SK-N-SH (cell line): Measurements from ENCODE around the gene CROT. TPM values are rescaled to one million over a fixed set of nuclear protein-coding genes. Genes with fewer than 3 reads are reported as not detected.

Source experiments
- CTCF ChIA-PET: fragments of 300-600, 350-600 bp; formaldehyde crosslinking; extraction: SDS; loops from one replicate; lab custom pipeline; 2021; lab: Yijun Ruan, JAX
- POLR2A ChIA-PET: fragments of 350-600 bp; sonication (Branson Sonifier 250); formaldehyde crosslinking; extraction: SDS; loops from one replicate; lab custom pipeline; 2020; ENCODE audit warnings: antibody characterized with exemption, inconsistent platforms; lab: Yijun Ruan, JAX
- DNase-seq: peaks from one replicate; pipeline ENCODE4 v3.0.0; 2012
- H2AFZ ChIP-seq: fragments of 200-600 bp; sonication (generic); 2 replicates; pipeline ENCODE4 v1.8.1; 2016; ENCODE audit warnings: antibody characterized with exemption, mild to moderate bottlenecking, low read depth
- H3F3A ChIP-seq: fragments of 200-600 bp; sonication (generic); replicated peaks from 2 replicates; pipeline ENCODE3; 2016; ENCODE audit warnings: antibody characterized with exemption, mild to moderate bottlenecking; ENCODE audit not compliant: insufficient read depth
- H3K27ac ChIP-seq, 2 experiments: fragments of 200-500 bp in 1 of 2; fragments of 200-600 bp in 1 of 2; sonication (Bioruptor generic) in 1 of 2; sonication (generic), shearing (Covaris generic) in 1 of 2; 2 replicates each; pipeline versions ENCODE4 v1.5.1 to v1.6.1; 2014 to 2016; ENCODE audit warnings: low read depth in 2 of 2, inconsistent platforms in 1 of 2, low read length in 1 of 2, mild to moderate bottlenecking in 1 of 2, mixed read lengths in 1 of 2
- H3K27me3 ChIP-seq: fragments of 200-600 bp; sonication (generic), shearing (Covaris generic); 2 replicates; pipeline ENCODE4 v1.6.1; 2016; ENCODE audit warnings: mixed run types; ENCODE audit not compliant: insufficient read depth
- H3K36me3 ChIP-seq, 2 experiments: fragments of 200-500 bp in 1 of 2; fragments of 200-600 bp in 1 of 2; sonication (Bioruptor generic) in 1 of 2; sonication (generic) in 1 of 2; replicated peaks in 1 of 2; 2 replicates each; pipeline versions ENCODE3 to v1.5.1; 2014 to 2016; ENCODE audit warnings: low read length in 1 of 2, mild to moderate bottlenecking in 1 of 2; ENCODE audit not compliant: insufficient read depth in 2 of 2, control insufficient read depth in 1 of 2
- H3K4me1 ChIP-seq, 2 experiments: fragments of 200-500 bp in 1 of 2; fragments of 200-600 bp in 1 of 2; sonication (Bioruptor generic) in 1 of 2; sonication (generic), shearing (Covaris generic) in 1 of 2; 2 replicates each; pipeline versions ENCODE4 v1.5.1 to v1.6.1; 2014 to 2016; ENCODE audit warnings: low read depth in 1 of 2, low read length in 1 of 2, mixed run types in 1 of 2; ENCODE audit not compliant: insufficient read depth in 2 of 2, control insufficient read depth in 1 of 2
- H3K4me2 ChIP-seq: fragments of 200-600 bp; sonication (generic), shearing (Covaris generic); 2 replicates; pipeline ENCODE4 v1.6.1; 2017; ENCODE audit warnings: mixed run types
- H3K4me3 ChIP-seq, 2 experiments: fragments of 200-500 bp in 1 of 2; fragments of 200-600 bp in 1 of 2; sonication (Bioruptor generic) in 1 of 2; sonication (generic), shearing (Covaris generic) in 1 of 2; 2 replicates each; pipeline versions ENCODE4 v1.5.1 to v1.8.1; 2014 to 2016; ENCODE audit warnings: low read depth in 2 of 2, inconsistent platforms in 1 of 2, low read length in 1 of 2, mild to moderate bottlenecking in 1 of 2, mixed read lengths in 1 of 2, moderate library complexity in 1 of 2
- H3K79me2 ChIP-seq: fragments of 200-600 bp; sonication (generic); 2 replicates; pipeline ENCODE4 v1.8.1; 2017; ENCODE audit warnings: mild to moderate bottlenecking; ENCODE audit not compliant: insufficient read depth
- H3K9ac ChIP-seq: fragments of 200-600 bp; sonication (generic); 2 replicates; pipeline ENCODE4 v1.6.1; 2017; ENCODE audit warnings: mixed run types
- H3K9me2 ChIP-seq: fragments of 200-600 bp; sonication (generic); 2 replicates; pipeline ENCODE4 v1.6.1; 2017; ENCODE audit warnings: mixed run types
- H3K9me3 ChIP-seq: fragments of 200-600 bp; sonication (generic); 2 replicates; pipeline ENCODE4 v1.6.1; 2017; ENCODE audit warnings: mixed run types, mild to moderate bottlenecking, moderate library complexity
- H4K20me1 ChIP-seq: fragments of 200-600 bp; sonication (generic); 2 replicates; pipeline ENCODE4 v1.6.1; 2017; ENCODE audit warnings: mild to moderate bottlenecking, mixed run types; ENCODE audit not compliant: insufficient read depth
- CTCF ChIP-seq: fragments of 200-600 bp; sonication (generic); IDR thresholded peaks from 2 replicates; pipeline ENCODE4 v1.6.1; 2017; ENCODE audit warnings: antibody characterized with exemption, mild to moderate bottlenecking, moderate library complexity
- ELF1 ChIP-seq: IDR thresholded peaks from 2 replicates; pipeline ENCODE4 v1.4.0; 2012
- EP300 ChIP-seq, 2 experiments: IDR thresholded peaks; 2 replicates each; pipeline versions ENCODE4 v1.4.0 to v1.6.1; 2012; ENCODE audit warnings: borderline replicate concordance in 1 of 2, low read depth in 1 of 2, low read length in 1 of 2
- EZH2phosphoT487 ChIP-seq: fragments of 200-600 bp; sonication (generic); IDR thresholded peaks from 2 replicates; pipeline ENCODE4 v1.6.1; 2017; ENCODE audit warnings: low read depth, mixed run types, mild to moderate bottlenecking, antibody characterized with exemption, moderate library complexity, borderline replicate concordance
- FOSL2 ChIP-seq: IDR thresholded peaks from 2 replicates; pipeline ENCODE4 v1.4.0; 2012; ENCODE audit warnings: low read depth, mild to moderate bottlenecking, moderate library complexity, borderline replicate concordance
- FOXJ3 ChIP-seq: sonication (generic); formaldehyde crosslinking; IDR thresholded peaks from 2 replicates; pipeline ENCODE4 v1.5.1; 2020; ENCODE audit warnings: mild to moderate bottlenecking, missing genetic modification reagents
- GABPA ChIP-seq: IDR thresholded peaks from 2 replicates; pipeline ENCODE4 v1.4.0; 2012; ENCODE audit warnings: low read depth, mild to moderate bottlenecking
- GATA2 ChIP-seq: sonication (generic); formaldehyde crosslinking; IDR thresholded peaks from 2 replicates; pipeline ENCODE4 v1.5.0; 2020; ENCODE audit warnings: mild to moderate bottlenecking, missing genetic modification reagents
- RAD21 ChIP-seq: IDR thresholded peaks from 2 replicates; pipeline ENCODE4 v1.6.1; 2012; ENCODE audit warnings: mild to moderate bottlenecking, low read length
- REST ChIP-seq: IDR thresholded peaks from 2 replicates; pipeline ENCODE4 v1.6.1; 2012; ENCODE audit warnings: mild to moderate bottlenecking, low read depth, low read length, moderate library complexity
- TAF1 ChIP-seq: IDR thresholded peaks from 2 replicates; pipeline ENCODE4 v1.6.1; 2012; ENCODE audit warnings: low read depth, mild to moderate bottlenecking, low read length, moderate library complexity, borderline replicate concordance
- TCF12 ChIP-seq: IDR thresholded peaks from 2 replicates; pipeline ENCODE4 v1.4.0; 2012
- YY1 ChIP-seq: IDR thresholded peaks from 2 replicates; pipeline ENCODE4 v1.4.0; 2012; ENCODE audit warnings: low read depth, mild to moderate bottlenecking
- WGBS: methylation state at CpG from one replicate; pipeline ENCODE4 v1.1.6; 2017; ENCODE audit warnings: low lambda C conversion rate; 5-methylcytosine and 5-hydroxymethylcytosine counted together
- polyA plus RNA-seq, 3 experiments: library from polyadenylated mRNA; depleted of rRNA; stranded (reverse); fragments of >200 nt; gene quantifications; 2 replicates each; pipeline ENCODE4 v1.2.3, GENCODE V29; 2012
- TF ChIP-seq, protein P1 (sequence below): IDR thresholded peaks from 2 replicates; pipeline ENCODE4; 2012

The CROT gene
- polyA plus RNA-seq, 1 of the 3 experiments (the other 2 are of a cell fraction) = 7.9 TPM

- Histone ChIP-seq H3K4me2 (no peak overlapping the region), H3K36me3 (peaks cover 8 to 32% of the 10 kb centered on the region in 2 experiments), H4K20me1 (no peaks in the 10 kb centered on the region), H3K27ac (no peak overlapping the region), H3F3A (peaks cover 10% of the 10 kb centered on the region), H3K9me2 (no peaks in the 10 kb centered on the region), H3K79me2 (no peaks in the 10 kb centered on the region), H3K27me3 (no peaks in the 10 kb centered on the region), H2AFZ (no peak overlapping the region), H3K4me3 (no peak overlapping the region), H3K4me1 (peaks cover 0 to 4% of the 10 kb centered on the region in 2 experiments; a peak in 1 of 4 replicates), H3K9me3 (no peaks in the 10 kb centered on the region), H3K9ac (no peak overlapping the region)
- ChIA-PET POLR2A (no interaction called here), CTCF (no interaction called here)
- no peak for TF ChIP-seq EZH2phosphoT487
- TF ChIP-seq CTCF = no peak
- TF ChIP-seq YY1 = no peak
- no peak for TF ChIP-seq GABPA
- no peak for TF ChIP-seq FOXJ3 (CRISPR knock-in tag)
- TF ChIP-seq REST = no peak
- TF ChIP-seq, protein P1, sequence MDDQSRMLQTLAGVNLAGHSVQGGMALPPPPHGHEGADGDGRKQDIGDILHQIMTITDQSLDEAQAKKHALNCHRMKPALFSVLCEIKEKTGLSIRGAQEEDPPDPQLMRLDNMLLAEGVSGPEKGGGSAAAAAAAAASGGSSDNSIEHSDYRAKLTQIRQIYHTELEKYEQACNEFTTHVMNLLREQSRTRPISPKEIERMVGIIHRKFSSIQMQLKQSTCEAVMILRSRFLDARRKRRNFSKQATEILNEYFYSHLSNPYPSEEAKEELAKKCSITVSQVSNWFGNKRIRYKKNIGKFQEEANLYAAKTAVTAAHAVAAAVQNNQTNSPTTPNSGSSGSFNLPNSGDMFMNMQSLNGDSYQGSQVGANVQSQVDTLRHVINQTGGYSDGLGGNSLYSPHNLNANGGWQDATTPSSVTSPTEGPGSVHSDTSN = no peak
- no peak for TF ChIP-seq TCF12
- TF ChIP-seq GATA2 = no peak
- TF ChIP-seq FOSL2 = no peak
- TF ChIP-seq RAD21 = no peak
- no peak for TF ChIP-seq ELF1
- TF ChIP-seq EP300 (IDR thresholded peaks at IDR 0.05; ENCODE audit: borderline replicate concordance in 1 of 2, low read depth in 1 of 2, low read length in 1 of 2) = no peak
- TF ChIP-seq TAF1 = no peak
- DNase-seq = no peak
- WGBS = 100% methylated on average over 1 of the region's 1 CpG
These were observed 17.9 kb downstream of the CROT start for GRCh38 chr7:87363342-87363741.
